H9 (cell line): ENCODE data around the gene LDB3. TPM values are rescaled to one million over a fixed set of nuclear protein-coding genes. Genes with fewer than 3 reads are reported as not detected.

Source experiments
- DNase-seq: peaks from one replicate; pipeline ENCODE4 v3.0.0-alpha.2; 2017
- H2AFZ ChIP-seq: one replicate; pipeline ENCODE4 v1.6.1; 2013; ENCODE audit warnings: mild to moderate bottlenecking, low read length, control low read depth, moderate library complexity
- H2AK5ac ChIP-seq: 2 replicates; pipeline ENCODE4 v1.6.1; 2013; ENCODE audit warnings: low read length, control low read depth, mixed read lengths; ENCODE audit not compliant: insufficient read length
- H2BK120ac ChIP-seq: one replicate; pipeline ENCODE4 v1.6.1; 2013; ENCODE audit warnings: low read depth, mild to moderate bottlenecking, low read length, control low read depth, inconsistent platforms; ENCODE audit not compliant: poor library complexity, severe bottlenecking
- H2BK12ac ChIP-seq: 2 replicates; pipeline ENCODE4 v1.6.1; 2013; ENCODE audit warnings: low read length, control low read depth, mixed read lengths, low read depth; ENCODE audit not compliant: insufficient read length
- H2BK15ac ChIP-seq: 2 replicates; pipeline ENCODE4 v1.6.1; 2013; ENCODE audit warnings: low read depth, low read length, control low read depth
- H2BK20ac ChIP-seq: one replicate; pipeline ENCODE4 v1.6.1; 2013; ENCODE audit warnings: low read depth, mild to moderate bottlenecking, low read length, control low read depth, inconsistent platforms; ENCODE audit not compliant: poor library complexity, severe bottlenecking
- H2BK5ac ChIP-seq: 2 replicates; pipeline ENCODE4 v1.6.1; 2013; ENCODE audit warnings: low read length, control low read depth, mixed read lengths; ENCODE audit not compliant: insufficient read length
- H3K14ac ChIP-seq: 2 replicates; pipeline ENCODE4 v1.6.1; 2013; ENCODE audit warnings: low read length, control low read depth; ENCODE audit not compliant: insufficient read depth
- H3K18ac ChIP-seq: 2 replicates; pipeline ENCODE4 v1.6.1; 2013; ENCODE audit warnings: low read depth, mild to moderate bottlenecking, mixed read lengths, low read length, control low read depth; ENCODE audit not compliant: insufficient read length
- H3K23ac ChIP-seq: 2 replicates; pipeline ENCODE4 v1.6.1; 2013; ENCODE audit warnings: low read length, control low read depth, mixed read lengths, low read depth; ENCODE audit not compliant: insufficient read length
- H3K23me2 ChIP-seq: 2 replicates; pipeline ENCODE4 v1.6.1; 2013; ENCODE audit warnings: low read depth, mild to moderate bottlenecking, mixed read lengths, low read length, control low read depth; ENCODE audit not compliant: insufficient read length, poor library complexity, severe bottlenecking
- H3K27ac ChIP-seq: 2 replicates; pipeline ENCODE4 v1.5.1; 2013; ENCODE audit warnings: low read length, control low read depth, mixed read lengths, low read depth; ENCODE audit not compliant: insufficient read length
- H3K27me3 ChIP-seq: 2 replicates; pipeline ENCODE4 v1.6.1; 2013; ENCODE audit warnings: low read length, control low read depth, inconsistent platforms; ENCODE audit not compliant: insufficient read depth
- H3K4ac ChIP-seq: 2 replicates; pipeline ENCODE4 v1.6.1; 2013; ENCODE audit warnings: low read depth, mild to moderate bottlenecking, control low read depth, inconsistent platforms, low read length, moderate library complexity
- H3K4me1 ChIP-seq: 2 replicates; pipeline ENCODE4 v1.6.1; 2013; ENCODE audit warnings: low read length, control low read depth, inconsistent platforms; ENCODE audit not compliant: insufficient read depth
- H3K4me2 ChIP-seq: 2 replicates; pipeline ENCODE4 v1.6.1; 2013; ENCODE audit warnings: low read length, control low read depth, mixed read lengths; ENCODE audit not compliant: insufficient read length, insufficient read depth
- H3K56ac ChIP-seq: 2 replicates; pipeline ENCODE4 v1.6.1; 2013; ENCODE audit warnings: low read depth, mild to moderate bottlenecking, mixed read lengths, low read length, control low read depth; ENCODE audit not compliant: insufficient read length
- H3K79me1 ChIP-seq: 2 replicates; pipeline ENCODE4 v1.6.1; 2013; ENCODE audit warnings: low read depth, mild to moderate bottlenecking, moderate library complexity, low read length, control low read depth, inconsistent platforms; ENCODE audit not compliant: insufficient read depth, poor library complexity, severe bottlenecking
- H3K79me2 ChIP-seq: 2 replicates; pipeline ENCODE4 v1.6.1; 2013; ENCODE audit warnings: low read length, control low read depth, inconsistent platforms; ENCODE audit not compliant: insufficient read depth
- H3K9ac ChIP-seq: 2 replicates; pipeline ENCODE4 v1.6.1; 2013; ENCODE audit warnings: low read length, control low read depth, mixed read lengths; ENCODE audit not compliant: insufficient read length; ENCODE audit errors: extremely low read depth
- H3K9me3 ChIP-seq: one replicate; pipeline ENCODE4 v1.6.1; 2013; ENCODE audit warnings: low read depth, low read length, inconsistent platforms; ENCODE audit not compliant: control insufficient read depth
- H3T11ph ChIP-seq: one replicate; pipeline ENCODE4 v1.6.1; 2013; ENCODE audit warnings: mild to moderate bottlenecking, low read length, control low read depth, inconsistent platforms
- H4K20me1 ChIP-seq: one replicate; pipeline ENCODE4 v1.6.1; 2013; ENCODE audit not compliant: control insufficient read depth, insufficient read length, insufficient read depth
- H4K5ac ChIP-seq: 2 replicates; pipeline ENCODE4 v1.6.1; 2013; ENCODE audit warnings: low read depth, mild to moderate bottlenecking, mixed read lengths, low read length, control low read depth; ENCODE audit not compliant: insufficient read length
- H4K8ac ChIP-seq: replicated peaks from 2 replicates; pipeline ENCODE4 v1.6.1; 2013; ENCODE audit warnings: low read length, control low read depth, mixed read lengths, low read depth; ENCODE audit not compliant: insufficient read length
- H4K91ac ChIP-seq: 2 replicates; pipeline ENCODE4 v1.6.1; 2013; ENCODE audit warnings: low read depth, mild to moderate bottlenecking, moderate library complexity, mixed read lengths, low read length, control low read depth; ENCODE audit not compliant: insufficient read length
- H3K27ac Mint-ChIP-seq, 3 experiments: 2 replicates in 2 of 3; 3 replicates in 1 of 3; pipeline ENCODE4 v1.8.0; 2020 to 2021; ENCODE audit warnings: mixed read lengths in 3 of 3, mild to moderate bottlenecking in 1 of 3, moderate library complexity in 1 of 3
- H3K27me3 Mint-ChIP-seq: 2 replicates; pipeline ENCODE4 v1.8.0; 2021; ENCODE audit warnings: low read depth, mild to moderate bottlenecking, moderate library complexity, mixed read lengths
- H3K36me3 Mint-ChIP-seq, 3 experiments: 2 replicates in 2 of 3; 3 replicates in 1 of 3; pipeline ENCODE4 v1.8.0; 2020 to 2021; ENCODE audit warnings: low read depth in 3 of 3, mixed read lengths in 3 of 3; ENCODE audit not compliant: insufficient read depth in 1 of 3
- H3K4me1 Mint-ChIP-seq, 2 experiments: 2 replicates each; pipeline ENCODE4 v1.8.0; 2020; ENCODE audit warnings: mixed read lengths in 2 of 2
- H3K4me3 Mint-ChIP-seq, 2 experiments: 2 replicates in 1 of 2; 3 replicates in 1 of 2; pipeline ENCODE4 v1.8.0; 2020 to 2021; ENCODE audit warnings: mild to moderate bottlenecking in 2 of 2, mixed read lengths in 2 of 2, moderate library complexity in 1 of 2
- H3K9me3 Mint-ChIP-seq, 2 experiments: 2 replicates in 1 of 2; 3 replicates in 1 of 2; pipeline ENCODE4 v1.8.0; 2020; ENCODE audit warnings: mild to moderate bottlenecking in 2 of 2, mixed read lengths in 2 of 2, moderate library complexity in 1 of 2
- CTCF ChIP-seq: fragments of 200-600 bp; sonication (generic); conservative IDR thresholded peaks from 3 replicates; pipeline ENCODE4 v1.8.0; 2021; ENCODE audit warnings: antibody characterized with exemption, mild to moderate bottlenecking
- WGBS: extraction: QIAGEN DNeasy Blood & Tissue Kit; methylation state at CpG from one replicate; pipeline ENCODE4 v1.1.7; 2013; ENCODE audit warnings: missing lambda C conversion rate, low lambda C conversion rate, mixed read lengths; ENCODE audit not compliant: insufficient read length; ENCODE audit errors: extremely low coverage; 5-methylcytosine and 5-hydroxymethylcytosine counted together
- total RNA-seq: library from RNA; stranded (reverse); gene quantifications from 2 replicates; pipeline ENCODE4 v1.2.1, GENCODE V29; 2021

LDB3 gene
- total RNA-seq, 1 experiment from 2014 or later: 0.17 TPM

DNA sequence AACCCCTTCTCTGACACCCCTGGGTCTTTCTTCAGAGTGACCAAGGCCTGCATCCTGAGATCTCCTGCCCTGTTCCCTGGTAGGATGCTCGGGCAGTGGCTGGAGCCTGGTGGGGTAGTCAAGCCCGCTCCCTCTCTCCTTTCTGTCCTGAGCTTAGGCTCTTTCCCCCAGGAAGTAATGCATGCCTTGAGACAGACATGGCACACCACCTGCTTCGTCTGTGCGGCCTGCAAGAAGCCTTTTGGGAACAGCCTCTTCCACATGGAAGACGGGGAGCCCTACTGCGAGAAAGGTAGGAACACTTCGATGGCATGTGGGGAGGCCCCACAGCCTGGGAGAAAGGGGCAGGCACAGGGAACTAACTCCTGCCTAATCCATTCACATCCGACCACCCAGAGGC is 50.2 kb downstream of the LDB3 start:
- Mint-ChIP-seq H3K36me3 (no peaks in the 10 kb centered on the region), H3K27me3 (peaks cover 2% of the 10 kb centered on the region), H3K4me1 (peaks cover 28 to 35% of the 10 kb centered on the region in 2 experiments), H3K4me3 (no peak overlapping the region), H3K27ac (peak overlapping the region in 1 of 3 experiments; percentile 71; a peak in 1 of 7 replicates), H3K9me3 (no peaks in the 10 kb centered on the region)
- Histone ChIP-seq H3T11ph (no peak overlapping the region), H4K8ac (no peak overlapping the region), H4K91ac (no peak overlapping the region), H4K20me1 (no peaks in the 10 kb centered on the region), H3K79me2 (no peaks in the 10 kb centered on the region), H3K23me2 (no peaks in the 10 kb centered on the region), H2BK12ac (no peak overlapping the region), H3K4me1 (peaks cover 2% of the 10 kb centered on the region; the same call in 1 of the 2 replicates), H3K18ac (no peak overlapping the region), H4K5ac (no peak overlapping the region), H3K14ac (no peak overlapping the region), H3K27me3 (no peaks in the 10 kb centered on the region), H2BK20ac (no peak overlapping the region), H3K79me1 (no peaks in the 10 kb centered on the region), H2BK5ac (no peak overlapping the region), H2BK120ac (no peak overlapping the region), H3K4me2 (no peak overlapping the region), H2AFZ (no peak overlapping the region), H2BK15ac (no peak overlapping the region), H3K27ac (no peak overlapping the region), H3K56ac (no peak overlapping the region), H3K9me3 (no peaks in the 10 kb centered on the region), H3K4ac (no peak overlapping the region), H3K9ac (no peak overlapping the region), H3K23ac (no peak overlapping the region), H2AK5ac (no peak overlapping the region)
- no peak for TF ChIP-seq CTCF
- no CpG with 5 or more reads among the region's 8 CpGs for WGBS
- no peak for DNase-seq
